ELF-1 (cell line): Measurements from ENCODE around the gene NINJ1.
A peak's percentile ranks its signal among the peaks of the same experiment; 100 is the strongest.
"Not testable (repeated sequence)": the region's sequence is repeated elsewhere in the genome, so short reads cannot be mapped to it uniquely, and the experiment has no call there.

Experiments
- DNase-seq: peaks from one replicate; pipeline ENCODE4 v3.0.0-alpha.2; 2016; ENCODE audit warnings: low read depth, low spot score

Gene NINJ1

GRCh38 chr9:93159601-93160471 is 25.8 kb upstream of the NINJ1 start:
- peak; percentile 95 for DNase-seq

GRCh38 chr9:93156475-93157008 is 22.5 kb upstream of the NINJ1 start:
- no peak for DNase-seq

- DNase-seq = peak; percentile 38
Measured at GRCh38 chr9:93155716-93156474, 21.8 kb upstream of the NINJ1 start.

- peak; percentile 83 for DNase-seq
Measured at GRCh38 chr9:93154293-93154903, 20.3 kb upstream of the NINJ1 start.

- no peak for DNase-seq
Measured at GRCh38 chr9:93151097-93151784, 17.2 kb upstream of the NINJ1 start.

GRCh38 chr9:93149361-93149760 is 15.3 kb upstream of the NINJ1 start:
- no peak for DNase-seq

GRCh38 chr9:93148721-93149120 is 14.7 kb upstream of the NINJ1 start:
- DNase-seq = no peak

GRCh38 chr9:93147632-93148031 is 13.6 kb upstream of the NINJ1 start:
- no peak for DNase-seq

GRCh38 chr9:93146696-93147095 is 12.6 kb upstream of the NINJ1 start:
- not testable (repeated sequence) for DNase-seq

- no peak for DNase-seq
Measured at GRCh38 chr9:93143830-93144530, 9.9 kb upstream of the NINJ1 start.

- no peak for DNase-seq
Measured at GRCh38 chr9:93141771-93142483, 7.9 kb upstream of the NINJ1 start.

- DNase-seq = no peak
Measured at GRCh38 chr9:93139365-93140182, 5.5 kb upstream of the NINJ1 start.

GRCh38 chr9:93138171-93138764 is 4.2 kb upstream of the NINJ1 start:
- no peak for DNase-seq

GRCh38 chr9:93137362-93137761 is 3.3 kb upstream of the NINJ1 start:
- DNase-seq = no peak

- no peak for DNase-seq
Measured at GRCh38 chr9:93136011-93136440, 2.0 kb upstream of the NINJ1 start.

- no peak for DNase-seq
Measured at GRCh38 chr9:93134740-93135444, 841 bp upstream of the NINJ1 start.

GRCh38 chr9:93133681-93134014 is 403 bp downstream of the NINJ1 start:
- peak; percentile 73 for DNase-seq

- DNase-seq = peak; percentile 71
Measured at GRCh38 chr9:93132946-93133680, 938 bp downstream of the NINJ1 start.
